GM19099 (cell line): ENCODE results near the gene PRSS12.

ENCODE experiments used
- POLR2A ChIP-seq: IDR thresholded peaks from 3 replicates; pipeline ENCODE4 v1.6.1; 2011; ENCODE audit warnings: low read depth; ENCODE audit not compliant: insufficient read length; ENCODE audit errors: extremely low read depth

The PRSS12 gene

DNA sequence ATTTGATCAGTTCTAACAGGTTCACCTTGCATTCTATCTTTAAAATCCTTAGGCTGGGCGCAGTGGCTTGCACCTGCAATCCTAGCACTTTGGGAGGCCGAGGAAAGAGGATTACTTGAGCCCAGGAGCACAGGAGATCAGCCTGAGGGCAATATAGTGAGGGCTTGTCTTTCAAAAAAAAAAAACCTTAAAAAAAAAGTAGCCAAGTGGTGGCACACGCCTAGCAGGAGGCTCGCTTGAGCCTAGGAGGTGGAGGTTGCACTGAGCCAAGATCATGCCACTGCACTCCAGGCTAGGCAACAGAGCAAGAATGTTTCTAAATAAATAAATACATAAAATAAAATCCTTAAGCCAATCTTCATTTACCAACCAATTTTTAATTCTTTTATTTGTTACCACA lies 75.6 kb downstream of the PRSS12 start:
- TF ChIP-seq POLR2A, result no peak

GRCh38 chr4:118276580-118276979 lies 76.2 kb downstream of the PRSS12 start:
- no peak for TF ChIP-seq POLR2A

- TF ChIP-seq POLR2A, result no peak
Measured at GRCh38 chr4:118273642-118274041, 79.2 kb downstream of the PRSS12 start.

- TF ChIP-seq POLR2A, result no peak
Measured at GRCh38 chr4:118271788-118272187, 81.0 kb downstream of the PRSS12 start.

DNA sequence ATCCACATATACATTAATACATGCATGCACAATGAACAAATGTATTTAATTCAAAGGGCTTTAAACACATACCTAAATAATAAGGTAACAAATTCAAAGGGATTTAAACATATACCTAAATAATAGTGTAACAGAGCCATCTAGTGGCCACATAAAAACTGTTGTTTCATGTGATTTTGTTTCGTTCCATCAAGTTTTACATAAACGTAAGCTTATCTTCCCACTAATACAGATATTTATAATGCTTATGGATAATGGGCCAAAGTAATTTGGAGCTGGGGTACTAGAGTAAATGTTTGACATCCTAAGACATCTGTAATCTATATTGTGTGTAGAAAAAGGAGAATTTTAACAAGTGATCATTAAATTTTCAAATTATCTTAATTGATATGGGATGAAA lies 82.3 kb downstream of the PRSS12 start:
- no peak for TF ChIP-seq POLR2A

DNA sequence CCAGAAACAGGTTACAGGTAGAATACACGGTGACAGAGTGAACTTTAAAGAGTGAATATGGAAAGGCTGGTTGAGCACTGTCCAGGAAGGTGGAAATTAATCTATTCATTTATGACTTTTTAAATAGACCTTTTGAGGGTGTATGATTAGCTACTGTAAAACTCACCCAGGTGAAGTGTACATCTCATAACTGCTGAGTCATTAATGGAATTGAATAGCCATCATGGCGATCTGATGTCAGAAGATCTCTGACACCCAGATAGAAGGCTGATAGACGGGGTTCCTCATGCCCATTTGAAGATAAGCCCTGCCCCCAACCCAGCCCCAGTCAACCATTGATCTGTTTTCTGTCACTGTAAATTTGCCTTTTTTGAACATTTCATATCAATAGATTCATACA lies 84.0 kb downstream of the PRSS12 start:
- TF ChIP-seq POLR2A, result no peak

GRCh38 chr4:118265312-118266144 lies 87.3 kb downstream of the PRSS12 start:
- TF ChIP-seq POLR2A, result no peak

- no peak for TF ChIP-seq POLR2A
Measured at GRCh38 chr4:118264096-118264495, 88.7 kb downstream of the PRSS12 start.

DNA sequence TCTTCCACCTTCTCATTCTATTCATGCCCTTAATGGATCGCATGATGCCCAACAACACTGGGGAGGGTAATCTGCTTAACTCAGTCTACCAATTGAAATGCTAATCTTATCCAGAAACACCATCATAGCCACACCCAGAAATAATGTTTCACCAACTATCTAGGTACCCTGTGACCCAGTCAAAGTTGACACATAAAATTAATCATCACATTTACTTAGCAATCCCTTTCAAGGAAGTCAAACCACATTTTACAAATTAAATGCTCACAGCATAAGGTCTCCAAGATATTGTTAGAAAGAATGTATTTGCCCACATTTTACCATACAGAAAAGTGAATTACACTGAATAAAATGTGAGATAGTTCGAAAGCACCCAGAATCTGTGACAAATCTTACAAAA lies 92.5 kb downstream of the PRSS12 start:
- no peak for TF ChIP-seq POLR2A

DNA sequence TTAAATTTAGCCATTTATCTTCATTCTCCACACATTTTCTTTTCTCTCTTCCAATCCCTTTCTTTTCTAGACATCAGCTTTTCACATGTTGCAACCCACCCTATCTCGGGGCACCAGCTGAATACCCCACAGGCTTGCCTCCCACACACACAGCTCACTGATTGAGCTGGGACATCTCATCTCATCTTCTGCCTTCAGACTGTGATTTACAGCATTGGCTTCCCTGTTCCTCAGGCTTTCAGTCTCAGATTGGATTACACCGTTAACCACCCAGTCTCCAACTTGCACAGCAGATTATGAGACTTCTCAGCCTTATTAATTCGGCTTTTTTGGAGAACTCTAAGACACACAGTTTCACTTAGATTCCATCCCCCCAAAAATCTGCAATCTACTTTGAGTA lies 93.7 kb downstream of the PRSS12 start:
- no peak for TF ChIP-seq POLR2A

DNA sequence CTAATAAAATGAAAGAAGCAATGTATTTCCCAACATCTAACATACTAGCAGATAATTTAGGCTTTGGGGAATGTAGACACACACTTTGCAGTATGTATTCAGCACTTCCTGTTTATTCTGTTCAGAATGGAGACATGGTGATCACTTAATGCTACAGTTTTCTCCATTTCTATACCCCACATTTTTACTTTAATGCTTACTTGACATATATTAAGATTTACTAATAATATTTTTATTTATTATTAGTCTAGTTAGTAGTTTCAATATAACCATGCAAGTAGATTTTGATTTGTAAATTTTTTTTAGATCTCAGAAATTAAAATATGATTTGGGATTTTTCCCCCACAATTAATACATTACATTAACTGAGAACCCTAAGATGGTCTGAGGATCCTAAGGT lies 98.4 kb downstream of the PRSS12 start:
- no peak for TF ChIP-seq POLR2A

DNA sequence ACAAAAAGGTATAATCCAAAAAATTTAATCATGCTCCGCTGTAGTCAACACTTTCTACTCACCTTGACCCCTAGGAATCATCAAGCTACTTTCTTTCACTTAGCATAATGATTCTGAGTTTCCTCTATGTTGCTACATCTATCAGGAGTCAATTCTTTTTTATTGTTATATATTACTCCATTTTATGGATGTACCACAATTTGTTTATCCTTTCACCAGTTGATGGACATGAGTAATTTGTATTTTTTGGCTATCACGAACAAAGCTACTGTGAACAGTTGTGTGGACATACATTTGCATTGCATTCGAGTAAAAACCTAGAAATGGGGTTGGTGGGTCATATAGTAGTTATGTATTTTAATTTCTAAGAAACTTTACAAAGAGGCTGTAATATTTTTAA lies 102.9 kb downstream of the PRSS12 start:
- TF ChIP-seq POLR2A, result no peak

- no peak for TF ChIP-seq POLR2A
Measured at GRCh38 chr4:118237531-118237930, 115.3 kb downstream of the PRSS12 start.

GRCh38 chr4:118235566-118236120 lies 117.2 kb downstream of the PRSS12 start:
- TF ChIP-seq POLR2A, result no peak
